Tibial artery (tissue), 4 donors: Measurements from ENCODE around the gene KCNRG.
A peak's percentile ranks its signal among the peaks of the same experiment; 100 is the strongest.

Experiments
- DNase-seq, 2 donors: peaks; one replicate each; pipeline ENCODE4 v3.0.0-alpha.2; 2019
- H3K27ac ChIP-seq, 2 donors: fragments of 200-600 bp; sonication (generic) in 1 of 2; 1 replicate in 1 of 2; 2 replicates in 1 of 2; pipeline ENCODE4 v1.5.1; 2018 to 2019; ENCODE audit warnings: mild to moderate bottlenecking in 1 of 2
- H3K27me3 ChIP-seq, 2 donors: fragments of 200-600 bp; sonication (generic) in 1 of 2; one replicate each; pipeline versions ENCODE4 v1.5.1 to v1.6.0; 2016 to 2019
- H3K36me3 ChIP-seq, 3 donors: fragments of 200-600 bp; sonication (generic) in 2 of 3; one replicate each; pipeline ENCODE4 v1.5.1; 2016 to 2019; ENCODE audit warnings: mild to moderate bottlenecking in 2 of 3
- H3K4me1 ChIP-seq, 4 donors: fragments of 200-600 bp; sonication (generic) in 2 of 4; 1 replicate in 3 of 4; 2 replicates in 1 of 4; pipeline ENCODE4 v1.5.1; 2016 to 2019
- H3K4me3 ChIP-seq, 2 donors: fragments of 200-600 bp; sonication (generic) in 1 of 2; 1 replicate in 1 of 2; 2 replicates in 1 of 2; pipeline ENCODE4 v1.5.1; 2018 to 2019; ENCODE audit warnings: mild to moderate bottlenecking in 2 of 2
- H3K9me3 ChIP-seq, 3 donors: fragments of 200-600 bp; sonication (generic) in 1 of 3; one replicate each; pipeline ENCODE4 v1.5.1; 2016 to 2019
- intact Hi-C: fragments of 100-400 bp; cut with DNase I; formaldehyde crosslinking; loops from one replicate; pipeline ENCODE4 v1.15.0; 2023; ENCODE audit warnings: low total_unique reads
- TF ChIP-seq, protein P1 (sequence below), 2 experiments: fragments of 200-600 bp in 1 of 2; fragments of 450-650 bp in 1 of 2; IDR thresholded peaks; one replicate each; pipeline ENCODE4 v1.5.1; 2017 to 2019; ENCODE audit warnings: antibody characterized with exemption in 2 of 2, mild to moderate bottlenecking in 1 of 2, moderate library complexity in 1 of 2

Gene KCNRG, protein sequence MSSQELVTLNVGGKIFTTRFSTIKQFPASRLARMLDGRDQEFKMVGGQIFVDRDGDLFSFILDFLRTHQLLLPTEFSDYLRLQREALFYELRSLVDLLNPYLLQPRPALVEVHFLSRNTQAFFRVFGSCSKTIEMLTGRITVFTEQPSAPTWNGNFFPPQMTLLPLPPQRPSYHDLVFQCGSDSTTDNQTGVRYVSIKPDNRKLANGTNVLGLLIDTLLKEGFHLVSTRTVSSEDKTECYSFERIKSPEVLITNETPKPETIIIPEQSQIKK

DNA sequence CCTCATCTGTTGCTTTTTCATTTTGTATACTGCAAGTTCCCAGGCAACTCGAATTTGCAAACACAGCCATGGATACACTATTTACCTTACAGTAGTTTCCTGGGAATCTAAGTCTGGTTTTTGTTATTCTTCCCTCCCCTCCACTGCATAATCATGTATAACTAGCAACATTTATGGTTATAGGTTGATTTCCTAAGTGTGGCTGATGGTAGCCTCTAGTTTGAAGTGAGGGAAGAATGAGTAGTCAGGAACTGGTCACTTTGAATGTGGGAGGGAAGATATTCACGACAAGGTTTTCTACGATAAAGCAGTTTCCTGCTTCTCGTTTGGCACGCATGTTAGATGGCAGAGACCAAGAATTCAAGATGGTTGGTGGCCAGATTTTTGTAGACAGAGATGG is at the start of gene KCNRG:
Gene KCNRG, plus strand, starts transcription at position 187 of the 400 bp plus-strand sequence. Its CDS starts 50 bp downstream, at position 237.
- Histone ChIP-seq H3K36me3 (peaks cover 14 to 43% (median 30%) of the 10 kb centered on the region in 3 donors), H3K4me3 (no peak within 1 kb of the TSS), H3K27me3 (no peaks in the 10 kb centered on the region), H3K9me3 (no peaks in the 10 kb centered on the region), H3K27ac (peak within 1 kb of the TSS; percentile 21 to 45), H3K4me1 (peaks cover 0 to 45% (median 18%) of the 10 kb centered on the region in 4 donors)
- DNase-seq = no peak
- intact Hi-C loops = no loop called here
- TF ChIP-seq, protein P1, sequence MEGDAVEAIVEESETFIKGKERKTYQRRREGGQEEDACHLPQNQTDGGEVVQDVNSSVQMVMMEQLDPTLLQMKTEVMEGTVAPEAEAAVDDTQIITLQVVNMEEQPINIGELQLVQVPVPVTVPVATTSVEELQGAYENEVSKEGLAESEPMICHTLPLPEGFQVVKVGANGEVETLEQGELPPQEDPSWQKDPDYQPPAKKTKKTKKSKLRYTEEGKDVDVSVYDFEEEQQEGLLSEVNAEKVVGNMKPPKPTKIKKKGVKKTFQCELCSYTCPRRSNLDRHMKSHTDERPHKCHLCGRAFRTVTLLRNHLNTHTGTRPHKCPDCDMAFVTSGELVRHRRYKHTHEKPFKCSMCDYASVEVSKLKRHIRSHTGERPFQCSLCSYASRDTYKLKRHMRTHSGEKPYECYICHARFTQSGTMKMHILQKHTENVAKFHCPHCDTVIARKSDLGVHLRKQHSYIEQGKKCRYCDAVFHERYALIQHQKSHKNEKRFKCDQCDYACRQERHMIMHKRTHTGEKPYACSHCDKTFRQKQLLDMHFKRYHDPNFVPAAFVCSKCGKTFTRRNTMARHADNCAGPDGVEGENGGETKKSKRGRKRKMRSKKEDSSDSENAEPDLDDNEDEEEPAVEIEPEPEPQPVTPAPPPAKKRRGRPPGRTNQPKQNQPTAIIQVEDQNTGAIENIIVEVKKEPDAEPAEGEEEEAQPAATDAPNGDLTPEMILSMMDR (IDR thresholded peaks at IDR 0.05) = no peak

GRCh38 chr13:49967456-49967855 is 47.8 kb upstream of the KCNRG start:
- Histone ChIP-seq H3K36me3 (peaks cover 0 to 30% (median 7%) of the 10 kb centered on the region in 3 donors), H3K27me3 (no peaks in the 10 kb centered on the region), H3K4me1 (no peaks in the 10 kb centered on the region), H3K4me3 (no peak overlapping the region), H3K9me3 (peaks cover 0 to 26% (median 11%) of the 10 kb centered on the region in 3 donors), H3K27ac (no peak overlapping the region)
- DNase-seq = no peak
- TF ChIP-seq, protein P1 (IDR thresholded peaks at IDR 0.05) = no peak
- intact Hi-C loops = no loop called here

DNA sequence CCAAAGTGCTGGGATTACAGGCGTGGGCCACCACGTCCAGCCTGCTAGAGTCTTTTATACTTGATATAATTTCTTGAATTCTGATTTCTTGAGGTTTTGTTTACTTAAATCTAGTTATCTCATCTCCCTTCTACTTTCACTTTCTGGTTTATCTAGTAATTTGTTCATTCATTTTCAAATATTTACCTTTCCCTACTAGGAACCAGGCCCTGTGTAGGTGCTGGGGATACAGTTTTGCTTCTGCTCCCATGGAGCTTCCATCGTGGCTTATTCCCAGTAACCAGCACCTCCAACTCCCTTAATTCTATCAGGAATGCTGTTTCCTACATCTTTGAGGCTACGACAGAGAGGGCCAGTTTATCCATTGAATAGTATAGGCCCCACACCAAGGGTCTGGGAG is 42.5 kb upstream of the KCNRG start:
- H3K9me3 ChIP-seq = no peaks in the 10 kb centered on the region
- peaks cover 0 to 8% (median 0%) of the 10 kb centered on the region in 3 donors for H3K36me3 ChIP-seq
- H3K4me1 ChIP-seq = no peaks in the 10 kb centered on the region
- TF ChIP-seq, protein P1 (IDR thresholded peaks at IDR 0.05) = no peak
- H3K27ac ChIP-seq = no peak overlapping the region
- no peak for DNase-seq
- intact Hi-C loops = loop anchor here (5.0 kb wide), 1 partner anchor 830 kb away; no protein-coding TSS in a partner anchor
- no peak overlapping the region for H3K4me3 ChIP-seq
- H3K27me3 ChIP-seq = no peaks in the 10 kb centered on the region

- no peaks in the 10 kb centered on the region for H3K4me1 ChIP-seq
- H3K9me3 ChIP-seq = no peaks in the 10 kb centered on the region
- TF ChIP-seq, protein P1 (IDR thresholded peaks at IDR 0.05) = no peak
- no peaks in the 10 kb centered on the region for H3K36me3 ChIP-seq
- H3K27me3 ChIP-seq = no peaks in the 10 kb centered on the region
- intact Hi-C loops = no loop called here
- no peak overlapping the region for H3K4me3 ChIP-seq
- no peak overlapping the region for H3K27ac ChIP-seq
- no peak for DNase-seq
Observed at GRCh38 chr13:49975826-49976225, 39.4 kb upstream of the KCNRG start.

DNA sequence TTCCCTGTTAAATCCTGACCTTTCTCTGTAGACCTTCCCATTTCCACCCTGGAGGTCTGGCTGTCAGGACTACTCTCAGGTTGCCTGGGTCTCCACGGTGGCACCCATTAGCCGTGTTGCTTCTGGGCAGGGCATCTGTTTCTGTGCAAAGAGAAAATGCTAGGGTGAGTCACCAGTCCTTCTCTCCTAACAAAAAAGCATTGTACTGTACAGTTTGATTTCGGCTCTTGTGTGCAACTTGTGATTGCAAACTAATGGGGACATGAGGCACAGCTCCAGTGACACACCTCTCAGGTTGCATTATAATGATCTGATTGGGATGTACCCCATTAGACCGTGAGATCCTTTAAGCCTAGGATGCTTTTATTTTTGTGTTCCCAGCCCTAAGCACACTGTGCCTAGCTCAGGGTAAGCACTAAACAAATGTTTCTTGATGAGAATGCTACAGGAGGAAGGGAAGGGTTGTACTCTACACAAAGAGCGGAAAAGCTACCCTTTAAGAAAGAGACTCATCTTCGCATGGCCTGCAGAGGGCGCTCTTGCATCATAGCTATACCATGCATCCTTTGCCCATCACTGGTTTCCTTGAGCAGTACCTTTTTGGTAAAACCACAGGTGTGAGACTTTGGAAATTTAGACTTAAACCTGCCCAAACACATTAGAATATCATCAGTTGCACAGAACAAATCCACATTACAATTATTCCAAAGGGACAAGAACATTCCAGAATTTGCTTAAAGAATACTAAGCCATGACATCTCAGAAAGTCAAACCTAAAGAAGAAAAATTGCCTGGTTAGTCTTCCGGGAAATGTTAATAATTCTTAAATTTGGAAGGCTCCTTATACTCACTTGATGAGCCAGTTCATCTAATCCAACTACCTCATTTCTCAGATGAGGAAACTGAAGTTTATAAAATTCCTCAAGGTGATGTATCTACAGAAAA is 38.7 kb upstream of the KCNRG start:
- H3K9me3 ChIP-seq = no peaks in the 10 kb centered on the region
- H3K4me1 ChIP-seq = no peaks in the 10 kb centered on the region
- DNase-seq = peak; percentile 60 to 70
- no peaks in the 10 kb centered on the region for H3K27me3 ChIP-seq
- H3K4me3 ChIP-seq = no peak overlapping the region
- TF ChIP-seq, protein P1 (IDR thresholded peaks at IDR 0.05) = peak; percentile 81 to 86
- no peaks in the 10 kb centered on the region for H3K36me3 ChIP-seq
- intact Hi-C loops = no loop called here
- no peak overlapping the region for H3K27ac ChIP-seq
